ENCODE results near the gene HYLS1.

HYLS1 gene

GRCh38 chr11:125950178-125950490 is 62.7 kb downstream of the HYLS1 start:
- no peak for DNase-seq (ENCODE audit: low spot score)

All from CD4-positive, alpha-beta T cell treated with Interleukin-2 at 100 ng/mL for 4 hours (primary cell).